OCI-LY7 (cell line): ENCODE data around the gene LYVE1. TPM values are rescaled to one million over a fixed set of nuclear protein-coding genes. Genes with fewer than 3 reads are reported as not detected.

ENCODE experiments used
- BruUV-seq: library from RNA; stranded (reverse); fragments of 400-500 nt; replicated peaks from 2 replicates; lab custom pipeline; 2021; lab: Mats Ljungman, UMichigan
- CTCF ChIA-PET: fragments of 300-600 bp; sonication (Branson Sonifier 250); formaldehyde crosslinking; loops from one replicate; lab custom pipeline; 2022; ENCODE audit warnings: antibody characterized with exemption; ENCODE audit not compliant: unreplicated experiment; lab: Charles Lee
- POLR2A ChIA-PET: fragments of 300-600 bp; sonication (Branson Sonifier 250); formaldehyde crosslinking; loops from one replicate; lab custom pipeline; 2022; ENCODE audit warnings: antibody characterized with exemption; lab: Charles Lee
- DNase-seq: peaks from one replicate; pipeline ENCODE4 v3.0.0-alpha.2; 2015; ENCODE audit warnings: low spot score
- H2AFZ ChIP-seq: fragments of 200-600 bp; sonication (generic), shearing (Covaris generic); 2 replicates; pipeline ENCODE4 v1.6.1; 2014; ENCODE audit warnings: mild to moderate bottlenecking, antibody characterized with exemption, low read length, moderate library complexity
- H3K27ac ChIP-seq: fragments of 200-600 bp; sonication (generic); 2 replicates; pipeline ENCODE4 v1.5.1; 2014; ENCODE audit warnings: mixed run types, low read depth, mild to moderate bottlenecking, moderate library complexity, low read length, inconsistent platforms; ENCODE audit not compliant: poor library complexity, severe bottlenecking
- H3K36me3 ChIP-seq: fragments of 200-600 bp; sonication (generic); 2 replicates; pipeline ENCODE4 v1.6.1; 2014; ENCODE audit warnings: mild to moderate bottlenecking, antibody characterized with exemption, low read length, moderate library complexity, mixed read lengths; ENCODE audit not compliant: insufficient read depth
- H3K4me1 ChIP-seq: fragments of 200-600 bp; sonication (generic); 2 replicates; pipeline ENCODE4 v1.5.1; 2014; ENCODE audit warnings: mild to moderate bottlenecking, low read length; ENCODE audit not compliant: insufficient read depth, poor library complexity, severe bottlenecking
- H3K4me2 ChIP-seq: fragments of 200-600 bp; sonication (generic); 2 replicates; pipeline ENCODE4 v1.6.1; 2014; ENCODE audit warnings: mild to moderate bottlenecking, low read length
- H3K4me3 ChIP-seq: fragments of 200-600 bp; sonication (generic); 2 replicates; pipeline ENCODE4 v1.5.1; 2014; ENCODE audit warnings: mild to moderate bottlenecking, low read depth, low read length; ENCODE audit not compliant: poor library complexity, severe bottlenecking
- H3K79me2 ChIP-seq: fragments of 200-600 bp; sonication (generic); 2 replicates; pipeline ENCODE4 v1.6.1; 2016; ENCODE audit warnings: low read depth, mild to moderate bottlenecking, low read length, moderate library complexity, mixed read lengths; ENCODE audit not compliant: insufficient read depth
- H3K9me2 ChIP-seq: fragments of 200-600 bp; sonication (generic); 2 replicates; pipeline ENCODE4 v1.6.1; 2016; ENCODE audit warnings: mild to moderate bottlenecking, low read length, mixed read lengths; ENCODE audit not compliant: insufficient read depth
- H3K9me3 ChIP-seq: fragments of 200-600 bp; sonication (generic); 2 replicates; pipeline ENCODE4 v1.6.1; 2014; ENCODE audit warnings: mild to moderate bottlenecking, mixed run types, low read length, mixed read lengths
- H4K20me1 ChIP-seq: fragments of 200-600 bp; sonication (generic); 2 replicates; pipeline ENCODE4 v1.6.1; 2014; ENCODE audit warnings: mild to moderate bottlenecking, antibody characterized with exemption, low read length, moderate library complexity, mixed read lengths; ENCODE audit not compliant: insufficient read depth
- EZH2phosphoT487 ChIP-seq: fragments of 200-600 bp; sonication (generic); IDR thresholded peaks from 2 replicates; pipeline ENCODE4 v1.6.1; 2018; ENCODE audit warnings: low read depth, borderline replicate concordance, mild to moderate bottlenecking, mixed run types, antibody characterized with exemption, low read length, moderate library complexity, mixed read lengths
- intact Hi-C: fragments of 100-400 bp; cut with micrococcal nuclease; formaldehyde crosslinking; loops from one replicate; pipeline ENCODE4 v1.10.0; 2022; ENCODE audit not compliant: unreplicated experiment
- total RNA-seq, 2 experiments: library from RNA; depleted of rRNA in 1 of 2; stranded (reverse); fragments of >200 nt in 1 of 2; shearing (Covaris generic) in 1 of 2; gene quantifications; 2 replicates each; pipeline ENCODE4 v1.2.3, GENCODE V29; 2014 to 2022
- TF ChIP-seq, protein P1 (sequence below): fragments of 200-600 bp; sonication (generic); conservative IDR thresholded peaks from 2 replicates; pipeline ENCODE4 v1.5.1; 2014; ENCODE audit warnings: mild to moderate bottlenecking, antibody characterized with exemption, low read length, moderate library complexity, mixed read lengths

The LYVE1 gene
- total RNA-seq, 2 experiments from 2014 or later = not detected

DNA sequence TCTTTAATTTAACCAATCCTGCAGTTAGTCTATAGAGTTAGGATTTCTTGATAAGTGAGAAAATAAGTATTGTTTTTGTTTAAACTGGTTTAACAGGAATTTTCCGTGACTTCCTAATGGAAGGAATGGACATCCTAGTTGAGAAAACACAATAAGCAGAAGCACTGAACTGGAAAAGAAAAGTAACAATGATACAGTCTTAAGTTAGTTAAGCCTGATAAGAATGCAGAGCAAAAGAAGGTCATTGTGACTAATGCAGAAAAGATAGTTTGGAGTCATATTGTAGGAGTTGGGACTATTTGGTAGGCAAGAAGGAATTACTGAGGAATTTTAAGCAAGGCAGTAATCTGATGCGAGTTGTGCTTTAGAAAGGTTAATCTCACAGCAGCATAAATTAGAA, 39.2 kb downstream of the LYVE1 start:
- Histone ChIP-seq H4K20me1 (no peaks in the 10 kb centered on the region), H3K4me1 (no peaks in the 10 kb centered on the region), H2AFZ (no peak overlapping the region), H3K4me3 (no peak overlapping the region), H3K9me2 (no peaks in the 10 kb centered on the region), H3K9me3 (no peaks in the 10 kb centered on the region), H3K36me3 (peaks cover 21% of the 10 kb centered on the region), H3K79me2 (no peaks in the 10 kb centered on the region), H3K4me2 (no peak overlapping the region), H3K27ac (no peak overlapping the region)
- intact Hi-C loops = no loop called here
- POLR2A ChIA-PET = no interaction called here
- no peak for DNase-seq
- no peak for TF ChIP-seq EZH2phosphoT487
- TF ChIP-seq, protein P1, sequence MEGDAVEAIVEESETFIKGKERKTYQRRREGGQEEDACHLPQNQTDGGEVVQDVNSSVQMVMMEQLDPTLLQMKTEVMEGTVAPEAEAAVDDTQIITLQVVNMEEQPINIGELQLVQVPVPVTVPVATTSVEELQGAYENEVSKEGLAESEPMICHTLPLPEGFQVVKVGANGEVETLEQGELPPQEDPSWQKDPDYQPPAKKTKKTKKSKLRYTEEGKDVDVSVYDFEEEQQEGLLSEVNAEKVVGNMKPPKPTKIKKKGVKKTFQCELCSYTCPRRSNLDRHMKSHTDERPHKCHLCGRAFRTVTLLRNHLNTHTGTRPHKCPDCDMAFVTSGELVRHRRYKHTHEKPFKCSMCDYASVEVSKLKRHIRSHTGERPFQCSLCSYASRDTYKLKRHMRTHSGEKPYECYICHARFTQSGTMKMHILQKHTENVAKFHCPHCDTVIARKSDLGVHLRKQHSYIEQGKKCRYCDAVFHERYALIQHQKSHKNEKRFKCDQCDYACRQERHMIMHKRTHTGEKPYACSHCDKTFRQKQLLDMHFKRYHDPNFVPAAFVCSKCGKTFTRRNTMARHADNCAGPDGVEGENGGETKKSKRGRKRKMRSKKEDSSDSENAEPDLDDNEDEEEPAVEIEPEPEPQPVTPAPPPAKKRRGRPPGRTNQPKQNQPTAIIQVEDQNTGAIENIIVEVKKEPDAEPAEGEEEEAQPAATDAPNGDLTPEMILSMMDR = no peak
- BruUV-seq = no TSS peak
- CTCF ChIA-PET = no interaction called here

DNA sequence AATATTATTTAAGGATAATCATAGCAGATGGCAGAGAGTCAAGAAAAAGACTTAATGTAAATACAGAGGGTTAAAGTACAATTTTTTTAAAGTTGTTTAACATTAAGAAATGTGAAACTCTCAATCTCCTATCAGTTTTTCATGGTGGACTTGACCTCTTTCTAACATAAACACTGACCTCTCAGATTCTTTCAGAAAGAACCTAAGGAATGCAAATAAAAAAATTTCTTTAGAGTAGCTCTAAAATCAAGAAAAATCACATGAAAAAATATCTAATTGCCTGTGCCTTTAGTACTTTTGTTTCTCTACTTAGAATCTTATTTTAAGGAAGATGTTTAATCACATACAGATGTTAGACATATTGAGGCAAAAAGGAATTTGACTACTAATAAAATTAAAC, 40.3 kb downstream of the LYVE1 start:
- Histone ChIP-seq H3K79me2 (no peaks in the 10 kb centered on the region), H3K9me3 (no peaks in the 10 kb centered on the region), H3K4me1 (no peaks in the 10 kb centered on the region), H4K20me1 (no peaks in the 10 kb centered on the region), H3K36me3 (peaks cover 25% of the 10 kb centered on the region), H3K4me2 (no peak overlapping the region), H3K9me2 (no peaks in the 10 kb centered on the region), H2AFZ (no peak overlapping the region), H3K27ac (no peak overlapping the region), H3K4me3 (no peak overlapping the region)
- ChIA-PET POLR2A (interaction anchor here (2.4 kb wide), 1 partner anchor 12 kb away, joined by 13 read pairs; the partner anchor contains the start of gene RNF141), CTCF (interaction anchor here (0.8 kb wide), 1 partner anchor 61 kb away, joined by 4 read pairs; no protein-coding TSS in a partner anchor)
- TF ChIP-seq, protein P1 = no peak
- TF ChIP-seq EZH2phosphoT487 = no peak
- intact Hi-C loops = no loop called here
- BruUV-seq = no TSS peak
- DNase-seq = no peak

DNA sequence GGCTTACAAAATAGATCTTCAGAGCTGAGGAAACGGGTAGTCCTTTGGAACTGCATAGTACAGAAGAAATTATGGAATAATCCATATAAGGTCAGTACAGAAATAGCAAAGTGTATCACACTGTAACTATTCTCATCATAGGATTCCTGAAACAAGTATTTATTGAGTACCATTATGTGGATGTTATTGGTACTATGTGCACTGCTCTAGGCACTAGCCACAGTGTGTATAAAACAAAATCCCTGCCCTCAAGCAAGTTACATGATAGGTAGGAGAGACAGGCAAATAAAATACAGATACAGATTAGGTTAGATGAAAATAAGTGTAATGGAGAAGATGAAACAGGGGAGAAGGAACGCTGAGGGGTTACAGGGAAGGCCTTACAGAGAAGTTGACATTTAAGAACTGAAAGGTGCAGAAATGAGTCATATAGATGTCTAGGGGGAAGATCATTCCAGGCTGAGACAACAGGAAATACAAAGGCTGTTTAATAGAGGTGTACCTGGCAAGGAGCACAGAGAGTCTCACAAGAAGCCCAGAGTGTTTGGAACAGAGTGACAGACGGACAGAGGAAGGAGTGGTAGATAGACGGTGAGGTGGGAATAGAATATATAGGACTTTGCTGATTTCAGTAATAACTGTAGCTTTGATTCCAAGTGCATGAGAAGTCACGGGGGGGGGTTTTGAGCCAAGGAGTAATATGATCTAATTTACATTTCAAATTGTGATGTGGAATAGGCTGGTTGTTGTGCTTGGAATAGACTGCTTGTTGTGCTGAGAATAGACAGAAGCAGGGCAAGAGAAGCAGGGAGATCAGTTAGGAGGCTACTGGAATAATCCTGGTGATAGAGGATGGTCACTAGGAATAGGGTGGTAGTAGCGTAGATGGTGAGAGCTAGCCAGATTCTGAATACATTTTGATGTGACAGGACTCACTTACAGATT, 41.2 kb downstream of the LYVE1 start:
- Histone ChIP-seq H4K20me1 (no peaks in the 10 kb centered on the region), H3K9me2 (no peaks in the 10 kb centered on the region), H3K4me1 (no peaks in the 10 kb centered on the region), H3K9me3 (no peaks in the 10 kb centered on the region), H3K36me3 (peaks cover 28% of the 10 kb centered on the region), H2AFZ (no peak overlapping the region), H3K79me2 (no peaks in the 10 kb centered on the region), H3K4me2 (no peak overlapping the region), H3K4me3 (no peak overlapping the region), H3K27ac (no peak overlapping the region)
- intact Hi-C loops = no loop called here
- no TSS peak for BruUV-seq
- no peak for DNase-seq
- TF ChIP-seq, protein P1 = no peak
- TF ChIP-seq EZH2phosphoT487 = no peak
- ChIA-PET CTCF (no interaction called here), POLR2A (interaction anchor here (2.4 kb wide), 1 partner anchor 13 kb away, joined by 13 read pairs; the partner anchor contains the start of gene RNF141)
